GM13976 (cell line): ENCODE measurements around the gene SMG9.

Source experiments
- DNase-seq: peaks from one replicate; pipeline ENCODE4 v3.0.0; 2012; ENCODE audit warnings: low spot score
- CTCF ChIP-seq: IDR thresholded peaks from 2 replicates; pipeline ENCODE4 v1.5.1; 2012; ENCODE audit warnings: borderline replicate concordance, mild to moderate bottlenecking; ENCODE audit not compliant: insufficient read depth; ENCODE audit errors: extremely low read depth, missing control alignments, control extremely low read depth
- in situ Hi-C: fragments of 300-500 bp; cut with MboI; formaldehyde crosslinking; loops from one replicate; pipeline ENCODE4 v1.12.0; 2022; ENCODE audit warnings: low sequenced_read_pairs, mixed read lengths, inconsistent platforms; ENCODE audit not compliant: unreplicated experiment

SMG9 gene

GRCh38 chr19:43700395-43701000 lies 54.3 kb downstream of the SMG9 start:
- DNase-seq = no peak
- no peak for TF ChIP-seq CTCF
- in situ Hi-C loops = no loop called here

- TF ChIP-seq CTCF = no peak
- DNase-seq = no peak
- in situ Hi-C loops = no loop called here
Observed at GRCh38 chr19:43699506-43700394, 55.0 kb downstream of the SMG9 start.

- in situ Hi-C loops = no loop called here
- TF ChIP-seq CTCF = no peak
- DNase-seq = no peak
Observed at GRCh38 chr19:43697295-43697694, 57.5 kb downstream of the SMG9 start.

- TF ChIP-seq CTCF = no peak
- DNase-seq = no peak
- in situ Hi-C loops = no loop called here
Observed at GRCh38 chr19:43695985-43696704, 58.6 kb downstream of the SMG9 start.

- in situ Hi-C loops = no loop called here
- TF ChIP-seq CTCF = no peak
Observed at GRCh38 chr19:43694553-43694952, 60.2 kb downstream of the SMG9 start.

GRCh38 chr19:43692877-43693276 lies 61.9 kb downstream of the SMG9 start:
- in situ Hi-C loops = no loop called here
- DNase-seq = no peak
- TF ChIP-seq CTCF = no peak

More at GRCh38 chr19:43694553-43694952, 60.2 kb downstream of the SMG9 start:
- DNase-seq = no peak
